ENCODE data around the gene ID1. TPM values are rescaled to one million over a fixed set of nuclear protein-coding genes. Genes with fewer than 3 reads are reported as not detected.
A peak's percentile ranks its signal among the peaks of the same experiment; 100 is the strongest.
"Not testable (repeated sequence)": the region's sequence is repeated elsewhere in the genome, so short reads cannot be mapped to it uniquely, and the experiment has no call there.

The ID1 gene
- total and polyA plus RNA-seq, 12 donors = 42.8 to 551 (median 125) TPM

DNA sequence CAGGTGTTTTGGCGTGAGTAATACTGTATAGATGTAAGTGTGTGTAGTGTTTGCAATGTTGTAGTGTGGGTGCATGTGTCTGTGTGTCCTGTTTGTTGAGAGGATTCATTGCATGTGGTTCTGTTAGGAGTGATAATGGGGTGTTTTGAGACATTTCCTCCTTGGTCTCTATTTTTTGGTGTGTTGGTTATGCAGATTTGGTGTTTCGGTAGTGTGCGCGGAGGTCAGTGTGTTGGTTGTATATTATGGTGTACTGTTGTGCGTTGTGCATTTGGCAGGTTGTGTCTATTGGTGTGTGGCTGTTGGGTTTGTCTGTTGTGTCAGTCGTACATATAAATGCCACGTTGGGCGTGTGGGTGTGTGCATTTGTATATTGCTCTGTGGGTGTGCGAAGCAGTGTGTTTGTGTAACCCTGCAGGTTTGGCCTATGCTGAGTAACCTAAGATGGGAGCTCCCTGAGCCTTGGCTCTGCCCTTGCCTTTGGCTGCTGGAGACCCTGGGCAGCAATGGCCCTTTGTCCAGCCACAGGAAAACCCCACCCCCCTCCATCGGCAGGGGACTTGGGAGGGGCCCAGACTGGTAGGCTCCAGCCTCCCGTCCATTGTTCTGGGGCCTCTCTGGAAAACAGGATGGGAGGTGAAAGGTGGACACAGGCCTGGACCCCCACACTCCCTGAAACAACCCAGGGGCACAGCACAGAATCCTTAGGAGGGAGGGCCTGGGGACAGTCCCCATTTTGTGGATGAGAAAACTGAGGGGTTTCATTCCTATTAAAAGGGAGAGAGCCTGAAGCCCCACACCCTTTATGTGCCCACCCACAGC, 10.3 kb upstream of the ID1 start:
- H3K9me3 ChIP-seq = no peaks in the 10 kb centered on the region
- H3K27me3 ChIP-seq = no peaks in the 10 kb centered on the region
- TF ChIP-seq, protein P1, sequence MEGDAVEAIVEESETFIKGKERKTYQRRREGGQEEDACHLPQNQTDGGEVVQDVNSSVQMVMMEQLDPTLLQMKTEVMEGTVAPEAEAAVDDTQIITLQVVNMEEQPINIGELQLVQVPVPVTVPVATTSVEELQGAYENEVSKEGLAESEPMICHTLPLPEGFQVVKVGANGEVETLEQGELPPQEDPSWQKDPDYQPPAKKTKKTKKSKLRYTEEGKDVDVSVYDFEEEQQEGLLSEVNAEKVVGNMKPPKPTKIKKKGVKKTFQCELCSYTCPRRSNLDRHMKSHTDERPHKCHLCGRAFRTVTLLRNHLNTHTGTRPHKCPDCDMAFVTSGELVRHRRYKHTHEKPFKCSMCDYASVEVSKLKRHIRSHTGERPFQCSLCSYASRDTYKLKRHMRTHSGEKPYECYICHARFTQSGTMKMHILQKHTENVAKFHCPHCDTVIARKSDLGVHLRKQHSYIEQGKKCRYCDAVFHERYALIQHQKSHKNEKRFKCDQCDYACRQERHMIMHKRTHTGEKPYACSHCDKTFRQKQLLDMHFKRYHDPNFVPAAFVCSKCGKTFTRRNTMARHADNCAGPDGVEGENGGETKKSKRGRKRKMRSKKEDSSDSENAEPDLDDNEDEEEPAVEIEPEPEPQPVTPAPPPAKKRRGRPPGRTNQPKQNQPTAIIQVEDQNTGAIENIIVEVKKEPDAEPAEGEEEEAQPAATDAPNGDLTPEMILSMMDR (IDR thresholded peaks at IDR 0.05) = no peak
- intact Hi-C loops (cut with DNase I) = loop anchor here in 2 of 10 donors (2.0 kb wide), 1 partner anchor 14 kb away; no protein-coding TSS in a partner anchor
- H3K36me3 ChIP-seq = no peaks in the 10 kb centered on the region
- ATAC-seq (peak; percentile 53 to 91 (median 79)), DNase-seq (peak; percentile 67 to 86)
- H3K27ac ChIP-seq = peak overlapping the region; percentile 70 to 98 (median 89)
- H3K4me3 ChIP-seq = no peak overlapping the region
- WGBS, 2 donors = 69% methylated on average over 11 of the region's 11 CpGs
- peaks cover 9 to 42% (median 24%) of the 10 kb centered on the region in 9 donors for H3K4me1 ChIP-seq

DNA sequence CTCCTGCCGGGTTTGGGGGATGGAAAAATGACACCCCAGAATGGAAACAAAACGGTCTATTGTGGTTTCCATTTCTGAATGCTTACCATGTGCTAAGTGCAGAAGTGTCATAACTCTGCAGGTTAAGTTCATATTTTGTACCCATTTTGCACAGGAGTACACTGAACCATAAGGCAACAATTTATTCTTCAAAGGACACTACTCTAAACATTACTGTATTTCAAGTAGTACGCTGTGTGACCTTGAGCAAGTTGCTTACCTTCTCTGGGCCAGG, 9.8 kb upstream of the ID1 start:
- no peak for ATAC-seq
- H3K9me3 ChIP-seq = no peaks in the 10 kb centered on the region
- peak overlapping the region; percentile 70 to 98 (median 89) for H3K27ac ChIP-seq
- peaks cover 9 to 41% (median 24%) of the 10 kb centered on the region in 9 donors for H3K4me1 ChIP-seq
- no peak overlapping the region for H3K4me3 ChIP-seq
- TF ChIP-seq, protein P1 (IDR thresholded peaks at IDR 0.05) = no peak
- intact Hi-C loops (cut with DNase I) = loop anchor here in 2 of 10 donors (2.0 kb wide), 1 partner anchor 13 kb away; no protein-coding TSS in a partner anchor
- no peaks in the 10 kb centered on the region for H3K27me3 ChIP-seq
- H3K36me3 ChIP-seq = no peaks in the 10 kb centered on the region
- no peak for DNase-seq
- 66 to 78% methylated on average over 3 of the region's 3 CpGs for WGBS, 2 donors

DNA sequence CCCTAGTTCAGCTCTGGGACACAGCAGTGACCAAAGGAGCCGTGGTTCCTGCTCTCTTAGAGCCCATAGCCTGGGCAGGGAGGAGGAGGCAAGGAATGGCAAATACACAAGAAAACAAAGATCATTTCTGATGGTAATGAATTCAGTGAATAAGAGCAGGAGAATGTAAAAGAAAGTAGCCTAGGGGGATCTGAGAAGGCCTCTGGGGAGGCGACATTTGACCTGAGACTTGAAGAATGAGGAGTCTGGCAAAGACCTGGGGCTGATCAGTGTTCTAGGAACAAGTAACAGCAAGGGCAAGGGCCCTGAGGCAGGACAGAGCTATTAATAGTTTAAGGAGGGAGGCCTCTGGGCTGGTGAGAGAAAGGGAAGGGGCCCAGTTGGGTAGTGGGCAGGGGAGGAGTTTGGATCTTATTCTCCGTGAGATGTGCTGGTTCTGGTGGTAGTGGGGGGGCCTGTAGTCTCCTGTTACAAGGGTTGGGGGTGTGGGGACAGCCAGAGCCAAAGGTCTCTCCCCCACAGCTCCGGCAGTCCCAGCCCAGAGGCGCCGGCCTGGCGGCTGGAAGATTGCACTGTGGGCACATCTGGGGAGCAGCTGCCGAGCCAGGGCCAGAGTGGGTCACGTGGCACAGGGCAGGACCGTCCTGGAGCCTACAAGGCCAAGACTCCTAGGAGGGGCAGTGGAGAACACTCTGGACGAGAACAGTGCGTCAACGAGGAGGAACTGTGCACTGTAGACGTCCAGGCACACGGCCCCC, 9.3 kb upstream of the ID1 start:
- intact Hi-C loops (cut with DNase I) = loop anchor here in 2 of 10 donors (1.0 to 2.0 kb wide), 2 partner anchors 8 to 13 kb away; no protein-coding TSS in a partner anchor
- Histone ChIP-seq H3K27me3 (no peaks in the 10 kb centered on the region), H3K4me3 (no peak overlapping the region), H3K9me3 (no peaks in the 10 kb centered on the region), H3K4me1 (peaks cover 9 to 41% (median 24%) of the 10 kb centered on the region in 9 donors), H3K36me3 (no peaks in the 10 kb centered on the region), H3K27ac (peak overlapping the region; percentile 70 to 98 (median 89))
- peak; percentile 85 to 94 (median 92) for ATAC-seq
- 31 to 32% methylated on average over 15 of the region's 15 CpGs for WGBS, 2 donors
- TF ChIP-seq, protein P1 (IDR thresholded peaks at IDR 0.05) = no peak
- DNase-seq = peak; percentile 87 to 89

DNA sequence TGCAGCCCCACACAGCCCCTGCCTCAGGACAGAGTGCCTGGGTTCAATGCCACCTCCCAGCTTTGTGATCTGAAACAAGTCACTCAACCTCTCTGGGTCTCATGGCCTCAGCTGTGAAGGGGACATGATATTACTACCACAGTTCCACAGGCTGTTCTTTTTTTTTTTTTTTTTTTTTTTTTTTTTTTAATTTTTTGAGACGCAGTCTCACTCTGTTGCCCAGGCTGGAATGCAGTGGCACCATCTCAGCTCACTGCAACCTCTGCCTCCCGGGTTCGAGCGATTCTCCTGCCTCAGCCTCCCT, 8.7 kb upstream of the ID1 start:
- H3K4me3 ChIP-seq, H3K36me3 ChIP-seq, H3K27me3 ChIP-seq, DNase-seq, ATAC-seq, H3K9me3 ChIP-seq: not testable (repeated sequence)
- 65% methylated on average over 4 of the region's 4 CpGs for WGBS, 2 donors
- intact Hi-C loops (cut with DNase I) = loop anchor here in 1 of 10 donors (1.0 kb wide), 1 partner anchor 8 kb away; no protein-coding TSS in a partner anchor
- Histone ChIP-seq H3K27ac (peak overlapping the region; percentile 70 to 98 (median 89)), H3K4me1 (peaks cover 9 to 41% (median 24%) of the 10 kb centered on the region in 9 donors)
